Testis (tissue), 3 donors: ENCODE data around the gene BTLA. TPM values are rescaled to one million over a fixed set of nuclear protein-coding genes. Genes with fewer than 3 reads are reported as not detected.
"Not testable (repeated sequence)": the region's sequence is repeated elsewhere in the genome, so short reads cannot be mapped to it uniquely, and the experiment has no call there.

ENCODE experiments used
- DNase-seq: peaks from one replicate; pipeline ENCODE4 v3.0.0-alpha.2; 2019
- H3K27ac ChIP-seq, 2 donors: fragments of 200-600 bp; sonication (generic); one replicate each; pipeline ENCODE4 v1.5.1; 2019
- H3K27me3 ChIP-seq: fragments of 200-600 bp; sonication (generic); one replicate; pipeline ENCODE4 v1.5.1; 2019
- H3K36me3 ChIP-seq: fragments of 200-600 bp; sonication (generic); one replicate; pipeline ENCODE4 v1.5.1; 2017; ENCODE audit warnings: low read depth; ENCODE audit errors: missing control alignments
- H3K4me1 ChIP-seq: fragments of 200-600 bp; sonication (generic); one replicate; pipeline ENCODE4 v1.5.1; 2019
- H3K4me3 ChIP-seq, 2 donors: fragments of 200-600 bp; sonication (generic); one replicate each; pipeline ENCODE4 v1.5.1; 2017 to 2019
- H3K9me3 ChIP-seq: fragments of 200-600 bp; sonication (generic); one replicate; pipeline ENCODE4 v1.5.1; 2017
- POLR2A ChIP-seq: fragments of 450-650 bp; IDR thresholded peaks from one replicate; pipeline ENCODE4 v1.6.1; 2017; ENCODE audit warnings: antibody characterized with exemption, mild to moderate bottlenecking, moderate library complexity
- WGBS, 2 donors: methylation state at CpG; one replicate each; pipeline ENCODE4 v1.1.5; 2018; 5-methylcytosine and 5-hydroxymethylcytosine counted together
- intact Hi-C: fragments of 100-400 bp; cut with DNase I; formaldehyde crosslinking; loops from one replicate; pipeline ENCODE4 v1.15.1; 2023; ENCODE audit warnings: low total_unique reads
- polyA plus RNA-seq: library from polyadenylated mRNA; stranded (reverse); fragments of 350-450 nt; fragmentation: Illumina TruSeq; extraction: RNeasy Lipid Tissue Mini Kit (QIAGEN cat#74804); gene quantifications from one replicate; pipeline ENCODE4 v1.2.3, GENCODE V29; 2014; ENCODE audit warnings: low read depth, low replicate concordance; ENCODE audit not compliant: insufficient read depth
- total RNA-seq, 2 donors: library from RNA; depleted of rRNA; stranded (reverse); fragments of >200 nt; gene quantifications; one replicate each; pipeline ENCODE4 v1.2.3, GENCODE V29; 2016
- TF ChIP-seq, protein P1 (sequence below), 3 experiments: fragments of 450-650 bp in 2 of 3; fragments of 200-600 bp in 1 of 3; sonication (generic) in 1 of 3; IDR thresholded peaks; one replicate each; pipeline ENCODE4 v1.5.1; 2016 to 2019; ENCODE audit warnings: antibody characterized with exemption in 3 of 3, mild to moderate bottlenecking in 2 of 3, moderate library complexity in 1 of 3

Gene BTLA
- total and polyA plus RNA-seq, 3 donors from 2014 or later = 0.50 to 1.4 (median 1.2) TPM

DNA sequence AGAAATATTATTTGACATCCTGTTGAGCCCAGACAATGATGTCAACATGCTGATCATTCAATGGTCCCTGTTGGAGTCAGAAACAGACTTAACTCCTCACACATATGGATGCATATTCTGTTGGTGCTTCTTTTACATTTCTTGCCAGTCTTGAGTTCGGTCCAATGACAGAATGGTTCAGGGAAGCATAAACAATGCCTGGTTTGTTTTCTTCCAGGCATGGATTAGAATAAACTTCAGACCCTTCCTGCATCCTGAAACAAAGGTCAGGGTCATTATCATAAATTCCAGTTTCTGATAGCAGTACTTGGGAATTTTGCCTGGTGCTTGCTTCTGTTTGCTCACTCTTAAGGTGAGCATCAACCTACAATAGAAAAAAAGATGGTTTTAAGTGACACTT is 33.3 kb downstream of the BTLA start:
- DNase-seq = no peak
- no peaks in the 10 kb centered on the region for H3K4me1 ChIP-seq
- H3K27ac ChIP-seq = no peak overlapping the region
- no peaks in the 10 kb centered on the region for H3K9me3 ChIP-seq
- H3K36me3 ChIP-seq = no peaks in the 10 kb centered on the region
- H3K27me3 ChIP-seq = no peaks in the 10 kb centered on the region
- TF ChIP-seq POLR2A = no peak
- TF ChIP-seq, protein P1, sequence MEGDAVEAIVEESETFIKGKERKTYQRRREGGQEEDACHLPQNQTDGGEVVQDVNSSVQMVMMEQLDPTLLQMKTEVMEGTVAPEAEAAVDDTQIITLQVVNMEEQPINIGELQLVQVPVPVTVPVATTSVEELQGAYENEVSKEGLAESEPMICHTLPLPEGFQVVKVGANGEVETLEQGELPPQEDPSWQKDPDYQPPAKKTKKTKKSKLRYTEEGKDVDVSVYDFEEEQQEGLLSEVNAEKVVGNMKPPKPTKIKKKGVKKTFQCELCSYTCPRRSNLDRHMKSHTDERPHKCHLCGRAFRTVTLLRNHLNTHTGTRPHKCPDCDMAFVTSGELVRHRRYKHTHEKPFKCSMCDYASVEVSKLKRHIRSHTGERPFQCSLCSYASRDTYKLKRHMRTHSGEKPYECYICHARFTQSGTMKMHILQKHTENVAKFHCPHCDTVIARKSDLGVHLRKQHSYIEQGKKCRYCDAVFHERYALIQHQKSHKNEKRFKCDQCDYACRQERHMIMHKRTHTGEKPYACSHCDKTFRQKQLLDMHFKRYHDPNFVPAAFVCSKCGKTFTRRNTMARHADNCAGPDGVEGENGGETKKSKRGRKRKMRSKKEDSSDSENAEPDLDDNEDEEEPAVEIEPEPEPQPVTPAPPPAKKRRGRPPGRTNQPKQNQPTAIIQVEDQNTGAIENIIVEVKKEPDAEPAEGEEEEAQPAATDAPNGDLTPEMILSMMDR (IDR thresholded peaks at IDR 0.05) = no peak
- intact Hi-C loops = no loop called here
- 0% methylated on average over 1 of the region's 1 CpG for WGBS, 2 donors
- H3K4me3 ChIP-seq = no peak overlapping the region

DNA sequence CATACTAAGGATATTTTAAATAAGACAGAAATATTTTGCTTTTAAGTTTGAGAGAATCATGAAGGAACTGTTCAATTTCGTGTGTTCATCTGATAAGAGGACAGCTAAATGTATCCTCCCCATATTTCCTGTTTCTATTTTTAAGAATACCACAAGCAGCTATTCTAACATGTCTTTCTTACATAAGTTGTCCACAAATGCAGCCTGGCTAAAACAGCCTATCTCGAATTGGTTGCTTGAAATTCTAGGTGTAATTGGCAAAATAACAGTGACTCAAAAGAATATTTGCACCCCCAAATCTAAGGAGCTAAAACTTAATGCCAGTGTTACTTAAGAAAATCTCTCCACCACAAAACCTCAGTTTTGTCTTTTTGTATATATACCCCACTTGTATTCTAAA is 35.0 kb downstream of the BTLA start:
- Histone ChIP-seq H3K36me3 (no peaks in the 10 kb centered on the region), H3K4me3 (no peak overlapping the region), H3K27me3 (no peaks in the 10 kb centered on the region), H3K9me3 (no peaks in the 10 kb centered on the region), H3K27ac (no peak overlapping the region), H3K4me1 (no peaks in the 10 kb centered on the region)
- DNase-seq = no peak
- TF ChIP-seq, protein P1 (IDR thresholded peaks at IDR 0.05) = no peak
- TF ChIP-seq POLR2A = no peak
- WGBS, 2 donors = 37 to 39% methylated on average over 2 of the region's 2 CpGs
- intact Hi-C loops = no loop called here

DNA sequence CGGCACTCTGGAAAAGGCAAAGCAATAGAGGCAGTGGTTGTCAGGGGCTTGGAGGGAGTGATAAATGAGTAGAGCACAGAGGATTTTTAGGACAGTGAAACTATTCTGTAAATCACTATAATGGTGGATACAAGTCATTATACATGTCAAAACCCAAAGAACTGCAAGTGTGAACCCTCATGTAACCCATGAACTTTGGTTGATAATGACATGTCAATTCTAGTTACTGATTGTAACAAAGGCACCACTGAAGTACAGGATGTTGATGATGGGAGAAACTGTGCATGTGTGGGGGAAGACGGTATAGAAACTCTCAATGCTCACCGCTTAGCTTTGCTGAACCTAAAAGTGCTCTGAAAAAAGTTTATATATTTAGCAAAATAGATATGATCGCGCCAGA is 36.0 kb downstream of the BTLA start:
- no peaks in the 10 kb centered on the region for H3K36me3 ChIP-seq
- DNase-seq = no peak
- H3K27me3 ChIP-seq = no peaks in the 10 kb centered on the region
- H3K4me1 ChIP-seq = no peaks in the 10 kb centered on the region
- no peaks in the 10 kb centered on the region for H3K9me3 ChIP-seq
- no peak overlapping the region for H3K27ac ChIP-seq
- no peak overlapping the region for H3K4me3 ChIP-seq
- TF ChIP-seq, protein P1 (IDR thresholded peaks at IDR 0.05) = no peak
- no peak for TF ChIP-seq POLR2A
- WGBS, 2 donors = 82 to 85% methylated on average over 5 of the region's 5 CpGs
- intact Hi-C loops = no loop called here

DNA sequence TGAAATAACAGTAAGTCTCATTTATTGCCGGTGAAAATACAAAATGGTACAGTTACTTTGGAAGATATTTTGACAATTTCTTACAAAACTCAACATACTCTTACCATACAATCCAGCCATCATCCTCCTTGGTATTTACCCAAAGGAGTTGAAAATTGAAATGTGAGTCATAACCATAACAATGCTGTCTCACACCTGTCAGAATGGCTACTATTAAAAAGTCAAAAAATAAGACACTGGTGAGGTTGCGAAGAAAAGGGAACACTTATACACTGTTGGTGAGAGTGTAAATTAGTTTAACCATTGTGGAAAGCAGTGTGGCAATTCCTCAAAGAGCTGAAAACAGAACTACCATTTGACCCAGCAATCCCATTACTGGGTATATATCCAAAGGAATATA is 37.5 kb downstream of the BTLA start:
- H3K27me3 ChIP-seq, H3K4me1 ChIP-seq, DNase-seq, H3K27ac ChIP-seq, H3K9me3 ChIP-seq, intact Hi-C loops, H3K36me3 ChIP-seq, H3K4me3 ChIP-seq: not testable (repeated sequence)
- 97 to 98% methylated on average over 2 of the region's 2 CpGs for WGBS, 2 donors

DNA sequence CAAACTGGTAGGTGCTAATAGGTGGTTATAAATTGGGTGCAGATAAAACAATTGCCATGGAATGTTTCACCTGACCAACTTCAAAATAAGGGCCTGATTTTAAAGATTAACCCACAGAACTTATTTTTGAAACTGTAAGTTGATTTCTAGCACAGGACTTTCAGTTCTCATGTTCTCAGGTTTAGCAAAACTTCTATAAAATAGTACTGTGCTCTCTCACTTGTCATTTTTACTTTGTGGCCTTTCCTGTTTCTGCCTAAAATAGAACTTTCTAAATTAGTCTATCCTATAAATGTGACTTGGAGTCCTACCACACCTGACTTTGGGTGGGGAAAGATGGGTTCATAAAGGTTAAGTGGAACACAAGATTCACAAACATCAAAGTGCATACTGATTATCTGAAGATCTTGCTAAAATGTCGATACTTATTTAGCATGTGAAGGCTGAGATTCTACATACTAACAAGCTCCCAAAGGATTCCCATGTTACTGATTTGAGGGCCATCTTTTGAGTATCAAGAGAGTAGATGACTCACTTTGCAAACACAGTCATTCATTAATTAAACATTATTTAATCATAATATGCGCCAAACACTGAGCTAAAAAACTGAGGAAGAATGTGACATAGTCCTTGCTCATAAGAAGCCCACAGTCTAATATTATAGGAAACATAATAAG is 38.6 kb downstream of the BTLA start:
- DNase-seq = no peak
- Histone ChIP-seq H3K27me3 (no peaks in the 10 kb centered on the region), H3K36me3 (no peaks in the 10 kb centered on the region), H3K9me3 (no peaks in the 10 kb centered on the region), H3K27ac (no peak overlapping the region), H3K4me3 (no peak overlapping the region), H3K4me1 (no peaks in the 10 kb centered on the region)
- TF ChIP-seq, protein P1 (IDR thresholded peaks at IDR 0.05) = no peak
- TF ChIP-seq POLR2A = no peak
- 42 to 82% methylated on average over 2 of the region's 2 CpGs for WGBS, 2 donors
- intact Hi-C loops = no loop called here
